GM08714 (cell line): ENCODE results near the gene DLL4.

Experiments used
- H3K4me3 ChIP-seq: fragments of 200-500 bp; sonication (Bioruptor generic); 2 replicates; pipeline ENCODE4 v1.5.1; 2014; ENCODE audit warnings: mild to moderate bottlenecking, low read length, inconsistent platforms
- ZNF274 ChIP-seq: IDR thresholded peaks from 2 replicates; pipeline ENCODE4 v1.6.1; 2012; ENCODE audit warnings: mild to moderate bottlenecking, low read depth, low read length

DLL4 gene

GRCh38 chr15:40984964-40985363 is 55.8 kb downstream of the DLL4 start:
- no peak overlapping the region for H3K4me3 ChIP-seq
- TF ChIP-seq ZNF274, result no peak

DNA sequence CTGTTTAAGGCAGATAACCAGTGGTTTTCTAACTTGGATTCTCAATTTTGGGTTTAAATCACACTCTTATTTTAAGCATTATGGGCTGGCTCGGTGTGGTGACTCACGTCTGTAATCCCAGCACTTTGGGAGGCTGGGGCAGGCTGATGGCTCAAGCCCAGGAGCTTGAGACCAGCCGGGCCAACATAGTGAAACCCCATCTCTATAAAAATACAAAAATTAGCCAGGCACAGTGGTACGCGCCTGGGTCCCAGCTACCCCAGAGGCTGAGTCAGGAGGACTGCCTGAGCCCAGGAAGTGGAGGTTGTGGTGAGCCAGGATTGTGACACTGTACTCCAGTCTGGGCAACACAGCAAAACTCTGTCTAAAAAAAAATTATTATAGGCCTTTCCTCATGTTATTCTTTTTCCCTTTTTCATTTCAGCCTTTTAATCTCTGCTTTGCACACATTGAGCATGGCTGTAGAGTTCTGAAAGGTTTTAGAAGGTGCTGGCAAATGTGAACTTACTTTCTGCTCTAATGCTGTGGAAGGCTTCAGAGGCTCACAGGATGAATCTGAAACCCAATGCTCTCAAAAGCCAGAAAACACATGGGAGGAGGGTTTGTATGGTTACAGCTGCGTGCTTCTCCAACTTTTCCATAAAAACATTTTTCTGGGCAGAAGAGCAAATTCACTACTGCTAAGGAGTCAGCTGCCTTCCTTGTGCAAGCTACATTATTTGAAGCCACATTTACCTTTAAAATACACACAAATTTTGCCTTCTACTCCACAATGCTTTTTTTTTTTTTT is 56.6 kb downstream of the DLL4 start:
- no peak overlapping the region for H3K4me3 ChIP-seq
- TF ChIP-seq ZNF274, result no peak

DNA sequence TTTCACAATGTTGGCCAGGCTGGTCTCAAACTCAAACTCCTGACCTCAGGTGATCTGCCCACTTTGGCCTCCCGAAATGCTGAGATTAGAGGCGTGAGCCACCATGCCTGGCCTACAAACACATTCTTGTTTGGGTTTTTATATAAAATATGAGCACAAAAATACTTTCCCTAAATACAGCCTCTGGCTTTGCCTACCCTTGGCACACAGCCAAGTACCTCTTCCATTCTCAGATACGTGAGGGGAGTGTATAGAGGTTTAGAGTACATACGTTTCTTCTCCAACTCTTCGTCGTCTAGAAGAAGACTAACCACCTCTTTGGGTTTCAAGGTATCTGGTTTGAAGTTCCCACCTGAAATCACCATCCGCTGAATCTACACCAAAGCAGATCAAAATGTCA is 57.7 kb downstream of the DLL4 start:
- TF ChIP-seq ZNF274, result no peak
- H3K4me3 ChIP-seq, result no peak overlapping the region

DNA sequence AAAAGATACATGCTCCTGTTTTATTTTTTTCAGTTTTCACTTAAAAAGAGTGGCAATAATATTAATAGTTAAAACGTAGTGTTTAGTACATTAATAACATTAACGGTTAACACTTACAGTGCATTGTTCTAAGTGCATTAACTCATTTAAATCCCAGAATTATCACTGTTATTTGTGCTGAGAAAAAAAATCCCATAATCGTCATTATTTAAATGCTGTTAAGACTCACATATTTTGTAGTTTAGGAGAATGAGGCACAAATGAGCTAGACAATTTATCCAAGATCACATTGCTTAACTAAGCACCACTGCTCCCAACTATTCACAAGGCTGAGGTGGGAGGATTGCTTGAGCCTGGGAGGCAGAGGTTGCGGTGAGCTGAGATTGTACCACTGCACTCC is 59.0 kb downstream of the DLL4 start:
- no peak overlapping the region for H3K4me3 ChIP-seq
- no peak for TF ChIP-seq ZNF274
